NCI-H345 (cell line): ENCODE results near the gene RPUSD4.
"Not testable (repeated sequence)": the region's sequence is repeated elsewhere in the genome, so short reads cannot be mapped to it uniquely, and the experiment has no call there.

Experiments
- DNase-seq: peaks from one replicate; lab custom pipeline; 2025; lab: John Stamatoyannopoulos, UW

Gene RPUSD4, protein sequence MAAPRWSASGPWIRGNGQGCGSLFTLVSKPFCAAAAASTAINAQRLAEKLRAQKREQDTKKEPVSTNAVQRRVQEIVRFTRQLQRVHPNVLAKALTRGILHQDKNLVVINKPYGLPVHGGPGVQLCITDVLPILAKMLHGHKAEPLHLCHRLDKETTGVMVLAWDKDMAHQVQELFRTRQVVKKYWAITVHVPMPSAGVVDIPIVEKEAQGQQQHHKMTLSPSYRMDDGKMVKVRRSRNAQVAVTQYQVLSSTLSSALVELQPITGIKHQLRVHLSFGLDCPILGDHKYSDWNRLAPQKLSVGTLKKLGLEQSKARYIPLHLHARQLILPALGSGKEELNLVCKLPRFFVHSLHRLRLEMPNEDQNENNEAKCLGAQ

GRCh38 chr11:126211236-126212088 is at the start of gene RPUSD4, which contains the start of gene FAM118B:
TSS of gene RPUSD4 (minus strand) at chr11:126211650. CDS start at chr11:126211638, 12 bp downstream.
TSS of gene FAM118B (plus strand) at chr11:126211782. CDS start at chr11:126235002, 23,220 bp downstream.
- DNase-seq, result peak; percentile 97

DNA sequence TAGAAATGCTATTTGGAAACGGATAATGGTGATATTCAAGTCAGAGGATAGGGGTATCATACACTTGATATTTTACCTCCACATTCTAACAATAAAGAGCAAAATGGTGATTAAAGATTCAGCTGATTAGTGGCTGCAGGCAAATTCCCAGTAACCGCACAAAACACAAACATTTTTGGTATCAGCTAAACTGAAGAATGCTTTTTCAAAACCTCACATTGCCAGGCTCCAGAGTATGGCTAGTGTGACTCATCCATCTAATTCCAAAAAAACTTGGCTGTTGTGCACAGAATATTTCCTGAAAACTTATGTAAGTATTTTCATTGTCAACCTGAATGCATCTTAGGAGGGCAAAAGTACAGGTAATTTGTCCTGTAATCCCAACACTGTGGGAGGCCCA is 46.3 kb upstream of the RPUSD4 start:
- DNase-seq, result no peak

DNA sequence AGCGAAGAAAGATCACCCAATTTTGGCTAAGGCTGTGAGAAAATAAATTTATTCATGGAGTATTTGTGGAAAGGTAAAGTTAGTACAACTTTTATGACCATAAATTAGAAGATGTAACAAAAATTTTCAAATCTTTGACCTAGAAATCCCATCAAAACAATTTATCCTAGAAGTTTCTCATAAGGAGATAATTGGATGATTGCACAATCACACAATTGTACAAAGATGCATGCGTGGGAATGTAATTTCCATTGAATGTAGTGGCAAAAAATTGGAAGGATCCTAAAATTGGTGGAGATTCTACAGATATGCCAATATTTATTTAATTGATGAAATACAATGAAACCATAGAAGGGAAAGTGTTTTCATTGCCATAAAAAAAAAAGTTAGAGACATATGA is 45.7 kb upstream of the RPUSD4 start:
- DNase-seq, result no peak

DNA sequence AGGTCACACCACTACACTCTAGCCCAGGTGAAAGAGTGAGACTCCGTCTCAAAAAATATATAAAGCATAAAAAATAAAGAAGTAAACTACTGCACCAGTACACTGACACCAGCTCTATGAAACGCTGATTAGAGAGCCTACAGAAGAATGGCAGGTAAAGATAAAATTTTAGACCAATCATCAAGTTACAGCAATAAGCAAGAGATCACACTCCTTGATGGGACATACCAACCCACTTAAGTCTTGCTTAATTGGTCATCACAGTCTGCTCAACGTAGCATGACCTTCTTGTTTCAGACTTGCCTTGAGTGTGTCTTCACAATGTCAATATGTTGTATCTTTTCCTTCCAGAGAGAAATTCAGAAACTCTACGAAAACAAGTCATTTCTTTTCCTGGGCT is 44.8 kb upstream of the RPUSD4 start:
- DNase-seq, result no peak

DNA sequence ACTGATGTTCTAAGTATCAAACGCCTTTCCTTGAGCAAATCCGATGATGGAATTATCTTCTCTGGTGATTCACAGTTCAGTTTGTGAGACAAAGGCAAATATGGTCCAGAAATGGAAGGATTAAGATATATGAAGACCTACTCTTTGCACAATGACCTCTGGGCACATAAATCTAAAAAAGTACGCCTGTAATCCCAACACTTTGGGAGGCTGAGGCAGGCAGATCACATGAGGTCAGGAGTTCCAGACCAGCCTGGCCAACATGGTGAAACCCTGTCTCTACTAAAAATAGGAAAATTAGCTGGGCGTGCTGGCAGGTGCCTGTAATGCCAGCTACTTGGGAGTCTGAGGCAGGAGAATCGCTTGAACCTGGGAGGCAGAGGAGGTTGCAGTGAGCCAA is 44.1 kb upstream of the RPUSD4 start:
- not testable (repeated sequence) for DNase-seq

DNA sequence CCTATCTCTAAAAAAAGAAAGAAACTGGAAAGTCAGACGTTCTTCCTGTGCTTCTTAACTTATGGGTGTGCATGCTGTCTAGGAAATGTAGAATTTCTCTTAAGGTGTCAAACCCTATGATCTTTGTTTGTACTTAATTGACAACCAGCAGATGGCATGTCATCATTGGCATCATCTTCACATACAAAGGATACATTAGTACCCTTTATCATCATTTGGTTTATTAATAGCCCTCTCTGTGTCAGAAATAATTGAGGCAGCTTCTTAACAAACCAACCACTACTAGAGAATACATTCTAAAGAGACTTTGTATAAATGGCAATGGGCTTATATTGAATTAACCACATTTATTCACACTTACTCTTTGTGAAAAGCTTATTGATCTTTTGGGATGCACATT is 43.4 kb upstream of the RPUSD4 start:
- no peak for DNase-seq

GRCh38 chr11:126253265-126253664 is 41.8 kb upstream of the RPUSD4 start:
- no peak for DNase-seq

GRCh38 chr11:126246636-126247035 is 35.2 kb upstream of the RPUSD4 start:
- DNase-seq, result no peak

DNA sequence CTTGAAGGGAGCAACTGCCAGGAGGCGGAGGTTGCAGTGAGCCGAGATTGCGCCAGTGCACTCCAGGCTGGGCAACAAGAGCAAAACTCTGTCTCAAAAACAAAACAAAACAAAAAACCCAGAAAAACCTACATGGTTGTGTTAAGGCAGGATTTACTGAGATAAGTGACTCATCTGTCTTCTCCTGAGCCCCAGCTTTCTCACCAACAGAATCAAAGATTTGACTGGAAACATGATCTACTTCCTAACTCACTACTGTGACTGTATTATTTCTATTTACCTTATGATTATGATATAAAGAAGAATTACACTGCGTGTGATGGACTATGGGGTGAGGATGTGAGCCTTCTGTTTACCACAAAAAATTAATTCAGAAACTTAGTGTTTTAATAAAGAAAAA is 21.9 kb upstream of the RPUSD4 start:
- DNase-seq, result no peak

DNA sequence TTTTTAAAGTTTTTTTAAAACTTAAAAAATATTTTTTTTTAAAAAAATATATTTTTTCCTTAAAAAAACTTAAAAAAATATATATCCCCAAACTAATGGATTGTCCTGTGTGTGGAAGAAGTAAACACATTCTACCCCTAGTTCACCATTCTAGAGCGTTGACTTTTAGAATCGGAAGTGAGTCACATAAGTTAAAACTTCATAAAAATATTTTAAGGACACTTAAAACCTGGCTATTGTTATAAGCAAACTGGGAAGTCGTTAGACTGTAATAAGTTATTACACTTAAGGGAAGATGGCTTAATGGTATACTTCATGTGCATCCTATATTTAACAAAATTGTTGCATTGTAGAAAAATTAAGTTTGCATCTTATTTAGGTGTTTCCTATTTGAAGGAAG is 21.2 kb upstream of the RPUSD4 start:
- DNase-seq, result no peak

DNA sequence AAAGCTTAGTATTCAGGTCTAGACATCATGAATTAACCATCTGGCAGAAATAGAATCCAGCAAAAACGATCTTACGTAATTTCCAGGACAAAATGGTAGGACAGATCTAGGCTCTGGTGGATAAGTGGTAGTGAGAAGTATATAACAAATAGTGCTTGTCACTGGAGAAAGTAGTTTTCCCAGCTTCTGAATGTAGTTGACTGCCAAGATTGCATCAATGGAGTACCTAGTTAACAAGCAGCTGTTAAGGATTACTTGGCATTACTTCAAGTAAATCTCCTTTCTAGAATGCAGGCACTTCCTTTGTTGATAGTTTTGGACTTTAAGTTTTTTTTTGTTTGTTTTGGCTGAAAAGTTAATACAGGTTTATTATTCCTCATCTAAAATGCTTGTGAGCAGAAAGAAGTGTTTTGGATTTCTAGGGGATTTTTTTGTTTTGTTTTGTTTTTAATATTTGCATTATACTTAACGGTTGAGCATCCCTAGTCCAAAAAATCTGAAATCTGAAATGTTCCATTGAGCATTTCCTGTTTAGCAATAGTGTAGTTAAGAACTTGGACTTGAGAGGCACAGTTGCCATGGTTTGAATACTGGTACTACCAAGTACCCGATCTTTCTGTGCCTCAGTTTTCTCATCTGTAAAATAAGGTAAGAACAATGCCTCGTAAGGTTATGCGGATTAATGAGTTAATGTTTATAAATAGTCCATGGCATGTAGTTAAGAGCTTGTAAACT is 20.4 kb upstream of the RPUSD4 start:
- DNase-seq, result no peak

- DNase-seq, result no peak
Observed at GRCh38 chr11:126229858-126230540, 18.5 kb upstream of the RPUSD4 start.

GRCh38 chr11:126226334-126227084 is 15.1 kb upstream of the RPUSD4 start:
- no peak for DNase-seq

- DNase-seq, result no peak
Observed at GRCh38 chr11:126225295-126225665, 13.8 kb upstream of the RPUSD4 start.

- DNase-seq, result no peak
Observed at GRCh38 chr11:126224647-126225294, 13.3 kb upstream of the RPUSD4 start.

GRCh38 chr11:126219547-126219946 is 8.1 kb upstream of the RPUSD4 start:
- DNase-seq, result no peak

- DNase-seq, result no peak
Observed at GRCh38 chr11:126217491-126217890, 6.0 kb upstream of the RPUSD4 start.

DNA sequence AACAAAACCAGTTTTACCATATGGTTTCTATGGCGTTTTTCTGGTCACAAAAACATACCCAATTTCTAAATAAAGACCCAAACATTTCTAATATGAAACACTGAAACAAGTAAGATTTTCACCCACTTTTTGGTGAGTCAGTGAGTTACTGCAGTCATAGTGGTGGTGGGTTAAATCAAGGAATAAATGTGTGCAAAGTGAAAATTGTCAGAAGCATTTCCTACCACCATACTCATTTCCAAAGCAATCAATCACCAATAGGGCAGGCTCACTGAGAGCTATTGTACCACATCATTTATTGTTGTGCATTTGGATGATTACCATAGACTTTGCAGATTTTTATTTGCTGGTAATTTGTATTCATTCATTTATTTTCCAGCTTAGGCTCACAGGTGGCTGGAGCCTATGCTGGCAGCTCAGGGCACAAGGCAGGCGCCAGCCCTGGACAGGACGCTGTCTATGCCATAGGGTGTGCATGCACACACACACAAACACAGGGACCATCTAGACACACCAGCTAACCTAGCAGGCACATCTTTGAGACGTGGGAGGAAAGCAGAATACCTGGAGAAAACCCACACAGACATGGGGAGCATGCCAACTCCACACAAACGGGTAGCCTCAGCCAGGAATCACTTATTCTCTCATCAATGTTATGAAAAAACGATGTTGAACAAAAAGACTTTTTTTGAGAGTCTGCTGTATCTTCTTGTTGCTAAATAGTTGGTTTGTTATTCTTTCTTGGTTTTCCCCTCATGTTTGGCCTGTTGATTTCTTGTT is 5.3 kb upstream of the RPUSD4 start:
- no peak for DNase-seq

DNA sequence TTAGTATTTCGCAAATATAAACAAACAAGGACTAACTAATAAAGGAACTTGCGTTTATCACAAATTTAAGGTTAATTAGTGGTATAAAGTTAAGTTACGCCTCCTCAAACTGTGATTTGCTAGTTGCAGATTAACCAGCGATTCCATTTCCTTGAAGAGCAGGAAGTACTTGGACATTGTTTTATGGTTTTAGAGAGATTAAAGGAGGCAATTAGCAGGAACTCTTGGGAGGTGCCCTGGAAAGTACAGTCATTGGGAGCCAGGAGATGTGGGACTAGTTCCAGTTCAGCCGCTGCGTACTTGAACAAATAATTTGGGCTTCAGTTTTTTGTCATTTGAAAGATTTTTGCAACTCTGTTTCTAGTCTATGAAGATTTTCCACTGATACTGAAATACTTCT is 3.4 kb upstream of the RPUSD4 start:
- DNase-seq, result no peak

DNA sequence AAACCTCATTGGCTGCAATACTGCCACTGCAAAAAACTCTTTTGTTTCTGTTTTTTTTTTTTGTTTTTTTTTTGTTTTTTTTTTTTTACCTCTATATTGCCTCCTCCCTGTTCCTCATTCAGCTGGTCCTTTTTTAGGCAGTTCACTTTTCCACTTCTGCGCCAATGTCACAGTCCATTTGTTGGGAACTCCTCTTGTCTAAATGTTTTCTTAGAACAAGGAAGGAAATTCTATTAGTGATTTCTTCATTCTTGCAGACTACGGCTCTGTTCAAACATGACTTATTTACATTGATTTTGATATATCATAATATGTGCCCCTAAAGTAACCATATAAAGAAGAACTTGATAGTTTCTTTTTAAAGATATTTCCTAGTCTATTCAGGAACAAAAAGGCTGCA is 3.0 kb upstream of the RPUSD4 start:
- no peak for DNase-seq
